GM23338 (cell line): Measurements from ENCODE around the gene KAT2A. TPM values are rescaled to one million over a fixed set of nuclear protein-coding genes. Genes with fewer than 3 reads are reported as not detected.

Experiments used
- ATAC-seq: fragments of 200-7000 bp; cut with Tn5 transposase; 3 replicates; pipeline ENCODE4 v1.9.1; 2020
- DNase-seq: peaks from one replicate; pipeline ENCODE4 v3.0.0-alpha.2; 2015; ENCODE audit warnings: low spot score
- H2AFZ ChIP-seq: fragments of 200-600 bp; sonication (generic); 2 replicates; pipeline ENCODE4 v1.8.0; 2016; ENCODE audit warnings: antibody characterized with exemption, mild to moderate bottlenecking, moderate library complexity
- H3F3A ChIP-seq: fragments of 200-600 bp; sonication (generic); replicated peaks from 2 replicates; pipeline ENCODE4 v1.8.0; 2017; ENCODE audit warnings: antibody characterized with exemption, mixed run types, low read depth
- H3K27ac ChIP-seq: fragments of 200-600 bp; sonication (generic); 2 replicates; pipeline ENCODE4 v1.6.1; 2016; ENCODE audit warnings: low read depth
- H3K27me3 ChIP-seq: fragments of 200-600 bp; sonication (generic); 2 replicates; pipeline ENCODE4 v1.8.0; 2016; ENCODE audit warnings: mild to moderate bottlenecking, mixed run types, moderate library complexity; ENCODE audit not compliant: insufficient read depth
- H3K36me3 ChIP-seq: fragments of 200-600 bp; sonication (generic); 2 replicates; pipeline ENCODE4 v1.8.0; 2016; ENCODE audit warnings: mild to moderate bottlenecking; ENCODE audit not compliant: insufficient read depth
- H3K4me1 ChIP-seq: fragments of 200-600 bp; sonication (generic); 2 replicates; pipeline ENCODE4 v1.8.0; 2016; ENCODE audit warnings: mild to moderate bottlenecking, moderate library complexity; ENCODE audit not compliant: insufficient read depth
- H3K4me2 ChIP-seq: fragments of 200-600 bp; sonication (generic); 2 replicates; pipeline ENCODE4 v1.7.1; 2017; ENCODE audit warnings: mixed run types
- H3K4me3 ChIP-seq: fragments of 200-600 bp; sonication (generic); 2 replicates; pipeline ENCODE4 v1.6.1; 2016; ENCODE audit warnings: mixed run types
- H3K79me2 ChIP-seq: fragments of 200-600 bp; sonication (generic); replicated peaks from 2 replicates; pipeline ENCODE4 v1.8.0; 2017; ENCODE audit warnings: mild to moderate bottlenecking; ENCODE audit not compliant: insufficient read depth
- H3K9me2 ChIP-seq: fragments of 200-600 bp; sonication (generic); 2 replicates; pipeline ENCODE4 v1.8.0; 2017; ENCODE audit not compliant: insufficient read depth
- H4K20me1 ChIP-seq: fragments of 200-600 bp; sonication (generic); replicated peaks from 2 replicates; pipeline ENCODE4 v1.8.0; 2017; ENCODE audit warnings: mild to moderate bottlenecking; ENCODE audit not compliant: insufficient read depth
- H3K27ac Mint-ChIP-seq: 2 replicates; pipeline ENCODE4 v1.8.0; 2020; ENCODE audit warnings: inconsistent platforms, mild to moderate bottlenecking, moderate library complexity, mixed read lengths
- H3K27me3 Mint-ChIP-seq: 3 replicates; pipeline ENCODE4 v1.8.0; 2022; ENCODE audit warnings: low read depth, mild to moderate bottlenecking, moderate library complexity, mixed read lengths, inconsistent platforms; ENCODE audit not compliant: insufficient read depth, poor library complexity
- H3K36me3 Mint-ChIP-seq: 3 replicates; pipeline ENCODE4 v1.8.0; 2021; ENCODE audit warnings: low read depth, mild to moderate bottlenecking, inconsistent platforms, moderate library complexity, mixed read lengths
- H3K4me1 Mint-ChIP-seq: 3 replicates; pipeline ENCODE4 v1.8.0; 2020; ENCODE audit warnings: mild to moderate bottlenecking, inconsistent platforms, mixed read lengths
- H3K4me3 Mint-ChIP-seq: 3 replicates; pipeline ENCODE4 v1.8.0; 2021; ENCODE audit warnings: moderate library complexity, mild to moderate bottlenecking, inconsistent platforms, mixed read lengths
- H3K9me3 Mint-ChIP-seq: 3 replicates; pipeline ENCODE4 v1.8.0; 2020; ENCODE audit warnings: moderate library complexity, mild to moderate bottlenecking, inconsistent platforms, mixed read lengths
- CREB1 ChIP-seq: fragments of 250-450 bp; sonication (Bioruptor Pico); IDR thresholded peaks from 2 replicates; pipeline ENCODE4 v1.5.0; 2020; ENCODE audit warnings: low read depth, mild to moderate bottlenecking, moderate library complexity
- ETS1 ChIP-seq: IDR thresholded peaks from 2 replicates; pipeline ENCODE4 v1.6.1; 2016; ENCODE audit warnings: antibody characterized with exemption
- EZH2 ChIP-seq: fragments of 200-600 bp; sonication (generic); IDR thresholded peaks from one replicate; pipeline ENCODE4 v1.8.0; 2017; ENCODE audit warnings: antibody characterized with exemption, mild to moderate bottlenecking, low read depth; ENCODE audit not compliant: unreplicated experiment
- EZH2phosphoT487 ChIP-seq: fragments of 200-600 bp; sonication (generic); IDR thresholded peaks from one replicate; pipeline ENCODE4 v1.8.1; 2018; ENCODE audit warnings: antibody characterized with exemption; ENCODE audit not compliant: unreplicated experiment
- JUNB ChIP-seq: IDR thresholded peaks from one replicate; pipeline ENCODE4 v1.6.1; 2016; ENCODE audit warnings: antibody characterized with exemption; ENCODE audit not compliant: unreplicated experiment
- NANOG ChIP-seq: IDR thresholded peaks from 2 replicates; pipeline ENCODE4 v1.6.1; 2016; ENCODE audit warnings: antibody characterized with exemption, borderline replicate concordance
- POLR2AphosphoS5 ChIP-seq: IDR thresholded peaks from 2 replicates; pipeline ENCODE4 v1.6.1; 2016; ENCODE audit warnings: antibody characterized with exemption, low read depth
- STAT1 ChIP-seq: IDR thresholded peaks from one replicate; pipeline ENCODE4 v1.6.1; 2016; ENCODE audit warnings: antibody characterized with exemption; ENCODE audit not compliant: unreplicated experiment
- ZNF114 ChIP-seq: fragments of 250-450 bp; sonication (Bioruptor Pico); IDR thresholded peaks from 2 replicates; pipeline ENCODE4 v1.5.0; 2020; ENCODE audit warnings: mild to moderate bottlenecking, moderate library complexity
- ZNF331 ChIP-seq: fragments of 250-450 bp; sonication (Bioruptor Pico); IDR thresholded peaks from 2 replicates; pipeline ENCODE4 v1.5.0; 2020; ENCODE audit warnings: low read depth, mild to moderate bottlenecking, moderate library complexity
- ZNF462 ChIP-seq: fragments of 250-450 bp; sonication (Bioruptor Pico); IDR thresholded peaks from 2 replicates; pipeline ENCODE4 v1.5.0; 2020; ENCODE audit warnings: mild to moderate bottlenecking, moderate library complexity
- polyA plus RNA-seq: library from polyadenylated mRNA; unstranded; fragments of >200 nt; fragmentation: Nextera tagmentation; extraction: Ambion mirVana; gene quantifications from 2 replicates; pipeline ENCODE4 v1.2.1, GENCODE V29; 2016
- total RNA-seq: library from RNA; depleted of rRNA; stranded (reverse); fragments of >200 nt; shearing (Covaris generic); gene quantifications from 2 replicates; pipeline ENCODE4 v1.2.3, GENCODE V29; 2014
- TF ChIP-seq, protein P1 (sequence below): IDR thresholded peaks from one replicate; pipeline ENCODE4 v1.6.1; 2018; ENCODE audit warnings: antibody characterized with exemption; ENCODE audit not compliant: unreplicated experiment
- TF ChIP-seq, protein P2 (sequence below), 2 experiments: fragments of 200-600 bp in 1 of 2; sonication (generic) in 1 of 2; conservative IDR thresholded peaks; 2 replicates each; pipeline versions ENCODE4 v1.5.1 to v1.6.1; 2016 to 2017; ENCODE audit warnings: antibody characterized with exemption in 2 of 2, low read depth in 2 of 2, mild to moderate bottlenecking in 2 of 2, moderate library complexity in 1 of 2

KAT2A gene
- total and polyA plus RNA-seq, 2 experiments from 2014 or later, result 13.9 to 25.2 TPM

DNA sequence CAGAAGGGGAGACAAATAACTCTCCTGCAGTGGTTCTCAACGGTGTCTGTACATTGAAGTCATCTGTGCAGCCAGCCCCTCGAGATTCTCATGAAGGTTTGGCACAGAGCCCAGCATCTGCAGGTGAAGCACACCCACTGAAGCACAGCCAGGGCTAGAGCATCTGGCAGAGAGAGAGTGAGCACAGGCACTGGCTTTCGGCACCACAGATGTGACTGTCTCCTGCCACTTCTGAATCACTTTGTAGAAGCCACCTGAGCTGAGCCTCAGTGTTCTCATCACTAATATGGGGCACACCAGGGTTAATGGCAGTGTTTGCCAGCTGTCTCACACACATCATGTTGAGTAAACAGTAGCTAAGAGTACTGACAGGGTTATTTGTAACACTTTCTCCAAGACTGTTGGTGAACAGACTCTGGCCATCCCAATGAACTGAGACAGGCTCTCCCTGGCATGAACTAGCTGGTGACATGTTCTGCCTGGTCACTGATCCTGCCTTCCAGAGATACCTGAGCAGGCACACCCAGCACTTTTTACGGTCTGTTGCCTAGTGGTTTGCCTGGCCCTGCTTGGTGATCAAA, 12.4 kb upstream of the KAT2A start:
- peak overlapping the region; percentile 15; the same call in 1 of the 2 replicates for H3K27ac Mint-ChIP-seq
- H3K9me2 ChIP-seq, result no peaks in the 10 kb centered on the region
- TF ChIP-seq ZNF331 (CRISPR knock-in tag), result no peak
- TF ChIP-seq ZNF462 (CRISPR knock-in tag), result no peak
- no peak for TF ChIP-seq CREB1
- TF ChIP-seq ETS1, result no peak
- no peak for TF ChIP-seq EZH2phosphoT487
- no peak for TF ChIP-seq NANOG
- TF ChIP-seq, protein P1, sequence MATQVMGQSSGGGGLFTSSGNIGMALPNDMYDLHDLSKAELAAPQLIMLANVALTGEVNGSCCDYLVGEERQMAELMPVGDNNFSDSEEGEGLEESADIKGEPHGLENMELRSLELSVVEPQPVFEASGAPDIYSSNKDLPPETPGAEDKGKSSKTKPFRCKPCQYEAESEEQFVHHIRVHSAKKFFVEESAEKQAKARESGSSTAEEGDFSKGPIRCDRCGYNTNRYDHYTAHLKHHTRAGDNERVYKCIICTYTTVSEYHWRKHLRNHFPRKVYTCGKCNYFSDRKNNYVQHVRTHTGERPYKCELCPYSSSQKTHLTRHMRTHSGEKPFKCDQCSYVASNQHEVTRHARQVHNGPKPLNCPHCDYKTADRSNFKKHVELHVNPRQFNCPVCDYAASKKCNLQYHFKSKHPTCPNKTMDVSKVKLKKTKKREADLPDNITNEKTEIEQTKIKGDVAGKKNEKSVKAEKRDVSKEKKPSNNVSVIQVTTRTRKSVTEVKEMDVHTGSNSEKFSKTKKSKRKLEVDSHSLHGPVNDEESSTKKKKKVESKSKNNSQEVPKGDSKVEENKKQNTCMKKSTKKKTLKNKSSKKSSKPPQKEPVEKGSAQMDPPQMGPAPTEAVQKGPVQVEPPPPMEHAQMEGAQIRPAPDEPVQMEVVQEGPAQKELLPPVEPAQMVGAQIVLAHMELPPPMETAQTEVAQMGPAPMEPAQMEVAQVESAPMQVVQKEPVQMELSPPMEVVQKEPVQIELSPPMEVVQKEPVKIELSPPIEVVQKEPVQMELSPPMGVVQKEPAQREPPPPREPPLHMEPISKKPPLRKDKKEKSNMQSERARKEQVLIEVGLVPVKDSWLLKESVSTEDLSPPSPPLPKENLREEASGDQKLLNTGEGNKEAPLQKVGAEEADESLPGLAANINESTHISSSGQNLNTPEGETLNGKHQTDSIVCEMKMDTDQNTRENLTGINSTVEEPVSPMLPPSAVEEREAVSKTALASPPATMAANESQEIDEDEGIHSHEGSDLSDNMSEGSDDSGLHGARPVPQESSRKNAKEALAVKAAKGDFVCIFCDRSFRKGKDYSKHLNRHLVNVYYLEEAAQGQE, result no peak
- TF ChIP-seq, protein P2, sequence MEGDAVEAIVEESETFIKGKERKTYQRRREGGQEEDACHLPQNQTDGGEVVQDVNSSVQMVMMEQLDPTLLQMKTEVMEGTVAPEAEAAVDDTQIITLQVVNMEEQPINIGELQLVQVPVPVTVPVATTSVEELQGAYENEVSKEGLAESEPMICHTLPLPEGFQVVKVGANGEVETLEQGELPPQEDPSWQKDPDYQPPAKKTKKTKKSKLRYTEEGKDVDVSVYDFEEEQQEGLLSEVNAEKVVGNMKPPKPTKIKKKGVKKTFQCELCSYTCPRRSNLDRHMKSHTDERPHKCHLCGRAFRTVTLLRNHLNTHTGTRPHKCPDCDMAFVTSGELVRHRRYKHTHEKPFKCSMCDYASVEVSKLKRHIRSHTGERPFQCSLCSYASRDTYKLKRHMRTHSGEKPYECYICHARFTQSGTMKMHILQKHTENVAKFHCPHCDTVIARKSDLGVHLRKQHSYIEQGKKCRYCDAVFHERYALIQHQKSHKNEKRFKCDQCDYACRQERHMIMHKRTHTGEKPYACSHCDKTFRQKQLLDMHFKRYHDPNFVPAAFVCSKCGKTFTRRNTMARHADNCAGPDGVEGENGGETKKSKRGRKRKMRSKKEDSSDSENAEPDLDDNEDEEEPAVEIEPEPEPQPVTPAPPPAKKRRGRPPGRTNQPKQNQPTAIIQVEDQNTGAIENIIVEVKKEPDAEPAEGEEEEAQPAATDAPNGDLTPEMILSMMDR (conservative IDR thresholded peaks at IDR 0.05; ENCODE audit: low read depth in 2 of 2), result no peak
- TF ChIP-seq JUNB, result no peak
- no peak for TF ChIP-seq STAT1
- TF ChIP-seq ZNF114 (CRISPR knock-in tag), result no peak
- no peak for TF ChIP-seq EZH2
- TF ChIP-seq POLR2AphosphoS5, result no peak
- H3F3A ChIP-seq, result 0 out of 2 replicates have a peak, but pooled peaks cover 4% of the 10 kb centered on the region
- peaks cover 21% of the 10 kb centered on the region for H3K36me3 Mint-ChIP-seq
- ATAC-seq, result no peak
- no peak overlapping the region for H3K4me2 ChIP-seq
- no peak overlapping the region for H3K4me3 Mint-ChIP-seq
- peaks cover 33% of the 10 kb centered on the region for H3K4me1 Mint-ChIP-seq
- no peaks in the 10 kb centered on the region for H3K27me3 ChIP-seq
- H3K27ac ChIP-seq, result no peak overlapping the region
- H3K79me2 ChIP-seq, result peaks cover 65% of the 10 kb centered on the region
- no peak for DNase-seq
- peaks cover 13% of the 10 kb centered on the region for H4K20me1 ChIP-seq
- peaks cover 12% of the 10 kb centered on the region for H3K27me3 Mint-ChIP-seq
- no peak overlapping the region for H2AFZ ChIP-seq
- peaks cover 10% of the 10 kb centered on the region; the same call in 1 of the 2 replicates for H3K4me1 ChIP-seq
- no peaks in the 10 kb centered on the region for H3K9me3 Mint-ChIP-seq
- H3K4me3 ChIP-seq, result no peak overlapping the region
- no peaks in the 10 kb centered on the region; the same call in none of the 2 replicates for H3K36me3 ChIP-seq
